Lung (tissue), 12 donors: ENCODE data around the gene LRP1B. TPM values are rescaled to one million over a fixed set of nuclear protein-coding genes. Genes with fewer than 3 reads are reported as not detected.

ENCODE experiments used
- ATAC-seq: fragments of 200-7000 bp; cut with Tn5 transposase; one replicate; pipeline ENCODE4 v1.9.1; 2020; ENCODE audit warnings: moderate number of reproducible peaks; ENCODE audit not compliant: insufficient read depth, low FRiP score
- DNase-seq, 3 donors: peaks; one replicate each; pipeline ENCODE4 v3.0.0-alpha.2; 2013 to 2017
- H3K27ac ChIP-seq, 2 donors: one replicate each; pipeline ENCODE4 v1.5.1; 2013; ENCODE audit warnings: mild to moderate bottlenecking in 2 of 2, moderate library complexity in 2 of 2, control low read depth in 1 of 2, inconsistent platforms in 1 of 2, low read depth in 1 of 2, low read length in 1 of 2
- H3K27me3 ChIP-seq, 3 donors: one replicate each; pipeline ENCODE4 v1.5.1; 2013; ENCODE audit warnings: low read length in 2 of 3; ENCODE audit not compliant: control insufficient read depth in 3 of 3, insufficient read depth in 3 of 3
- H3K36me3 ChIP-seq, 4 donors: one replicate each; pipeline ENCODE4 v1.5.1; 2013; ENCODE audit warnings: low read length in 4 of 4, mild to moderate bottlenecking in 1 of 4, moderate library complexity in 1 of 4; ENCODE audit not compliant: control insufficient read depth in 4 of 4, insufficient read depth in 4 of 4
- H3K4me1 ChIP-seq, 5 donors: one replicate each; pipeline ENCODE4 v1.5.1; 2013; ENCODE audit warnings: low read length in 5 of 5, mild to moderate bottlenecking in 2 of 5, moderate library complexity in 1 of 5; ENCODE audit not compliant: control insufficient read depth in 5 of 5, insufficient read depth in 5 of 5
- H3K4me3 ChIP-seq: one replicate; pipeline ENCODE4 v1.5.1; 2013; ENCODE audit warnings: mild to moderate bottlenecking, control low read depth, moderate library complexity
- H3K9ac ChIP-seq, 2 donors: one replicate each; pipeline ENCODE4 v1.5.1; 2013; ENCODE audit warnings: low read length in 2 of 2, control low read depth in 1 of 2; ENCODE audit not compliant: insufficient read depth in 1 of 2
- H3K9me3 ChIP-seq, 4 donors: one replicate each; pipeline ENCODE4 v1.5.1; 2013; ENCODE audit warnings: low read length in 3 of 4, mild to moderate bottlenecking in 1 of 4, moderate library complexity in 1 of 4; ENCODE audit not compliant: control insufficient read depth in 4 of 4, insufficient read depth in 3 of 4
- CTCF ChIP-seq: IDR thresholded peaks from 2 replicates; pipeline ENCODE4 v1.5.1; 2012; ENCODE audit warnings: mild to moderate bottlenecking; ENCODE audit errors: control extremely low read depth, extremely low read depth
- WGBS, 2 donors: extraction: QIAGEN DNeasy Blood & Tissue Kit; methylation state at CpG; one replicate each; pipeline ENCODE4 v1.1.7; 2013; 5-methylcytosine and 5-hydroxymethylcytosine counted together
- polyA plus RNA-seq, 2 donors: library from polyadenylated mRNA; stranded (reverse); fragments of 200-250 nt; gene quantifications; one replicate each; pipeline ENCODE4 v1.2.1, GENCODE V29; 2013
- total RNA-seq, 2 donors: library from RNA; depleted of rRNA in 1 of 2; stranded (reverse); fragments of >200 nt in 1 of 2; gene quantifications; one replicate each; pipeline ENCODE4 v1.2.1, GENCODE V29; 2014 to 2021
- donor health status: control.
- donor health status: control.
- donor health status: Bipolar disorder and iron deficiency.
- donor health status: healthy.
- donor health status: DM: yes; HTN: yes; CAD: no.

The LRP1B gene
- total and polyA plus RNA-seq, 4 donors = 0.01 to 6.5 (median 0.16) TPM

DNA sequence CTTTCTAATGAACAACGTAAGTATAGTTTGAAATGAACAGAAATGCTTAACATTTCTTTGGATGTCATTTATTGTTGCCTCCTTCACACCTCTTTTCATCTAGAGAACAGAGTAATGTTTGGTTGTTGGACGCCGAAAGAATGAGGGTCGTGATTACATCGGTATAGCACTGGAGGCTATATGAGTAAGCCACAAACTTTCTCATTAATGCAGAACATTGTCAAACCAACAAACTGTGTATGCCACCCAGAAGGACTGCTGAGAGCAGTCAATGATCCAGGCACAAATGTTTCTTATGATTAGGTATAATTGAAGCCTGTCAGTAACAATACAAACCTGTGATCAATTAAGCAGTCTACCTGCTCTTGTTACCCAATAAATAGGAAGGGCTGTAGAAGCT is 1855.9 kb downstream of the LRP1B start:
- no peaks in the 10 kb centered on the region for H3K27me3 ChIP-seq
- H3K4me3 ChIP-seq = no peak overlapping the region
- no peak for ATAC-seq
- H3K9me3 ChIP-seq = no peaks in the 10 kb centered on the region
- H3K4me1 ChIP-seq = no peaks in the 10 kb centered on the region
- no peak for TF ChIP-seq CTCF
- H3K27ac ChIP-seq = no peak overlapping the region
- no peak for DNase-seq
- whole genome bisulfite sequencing, 2 donors = 86 to 91% methylated on average over 5 of the region's 5 CpGs
- no peaks in the 10 kb centered on the region for H3K36me3 ChIP-seq
- H3K9ac ChIP-seq = no peak overlapping the region

DNA sequence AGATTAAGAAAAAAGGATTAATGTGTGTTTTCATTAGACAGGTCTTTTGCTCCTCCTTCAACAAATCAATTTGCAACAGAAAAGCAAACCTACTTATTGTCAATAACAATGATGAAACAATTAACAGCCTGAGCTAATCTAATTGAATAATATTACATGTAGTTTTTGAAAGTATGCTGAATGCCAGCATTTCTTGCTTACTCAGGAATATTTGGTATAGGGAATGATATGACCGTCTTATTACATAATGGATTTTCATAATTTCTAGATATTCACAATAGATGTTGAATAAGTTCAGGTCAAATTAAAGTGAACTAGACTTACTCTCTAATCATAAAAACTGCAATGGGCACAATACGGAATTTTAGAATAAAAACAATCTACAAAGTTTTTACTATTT is 1856.9 kb downstream of the LRP1B start:
- Histone ChIP-seq H3K4me1 (no peaks in the 10 kb centered on the region), H3K36me3 (no peaks in the 10 kb centered on the region), H3K4me3 (no peak overlapping the region), H3K27ac (no peak overlapping the region), H3K27me3 (no peaks in the 10 kb centered on the region), H3K9ac (no peak overlapping the region), H3K9me3 (no peaks in the 10 kb centered on the region)
- TF ChIP-seq CTCF = no peak
- ATAC-seq (no peak), DNase-seq (no peak)
- WGBS, 2 donors = 87 to 93% methylated on average over 2 of the region's 2 CpGs

DNA sequence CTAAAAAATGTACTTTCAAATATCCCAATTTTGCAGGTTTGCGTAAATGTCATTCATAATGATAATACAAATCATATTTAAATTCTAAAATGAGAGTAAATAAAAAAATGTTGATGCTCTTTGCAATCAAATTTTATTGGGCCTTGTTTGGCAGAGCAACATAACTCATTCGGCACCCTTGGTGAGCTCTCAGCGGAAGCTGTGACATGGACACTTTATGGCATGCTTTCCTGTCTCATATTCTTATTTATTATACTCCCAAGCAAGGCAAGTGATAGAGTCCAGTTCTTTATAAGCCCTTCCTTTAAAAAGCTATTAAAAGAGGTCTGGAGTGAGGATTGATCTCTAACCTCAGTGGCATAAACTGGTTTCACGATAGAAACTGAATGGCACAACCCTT is 1857.4 kb downstream of the LRP1B start:
- no peaks in the 10 kb centered on the region for H3K36me3 ChIP-seq
- ATAC-seq (no peak), DNase-seq (no peak)
- H3K4me3 ChIP-seq = no peak overlapping the region
- TF ChIP-seq CTCF = no peak
- H3K9ac ChIP-seq = no peak overlapping the region
- no peaks in the 10 kb centered on the region for H3K9me3 ChIP-seq
- H3K27me3 ChIP-seq = no peaks in the 10 kb centered on the region
- no peak overlapping the region for H3K27ac ChIP-seq
- 92 to 94% methylated on average over 4 of the region's 4 CpGs for WGBS, 2 donors
- no peaks in the 10 kb centered on the region for H3K4me1 ChIP-seq

- no peak overlapping the region for H3K27ac ChIP-seq
- 80 to 85% methylated on average over 1 of the region's 1 CpG for WGBS, 2 donors
- TF ChIP-seq CTCF = no peak
- H3K27me3 ChIP-seq = no peaks in the 10 kb centered on the region
- DNase-seq = no peak
- no peaks in the 10 kb centered on the region for H3K9me3 ChIP-seq
- H3K36me3 ChIP-seq = no peaks in the 10 kb centered on the region
- no peak overlapping the region for H3K9ac ChIP-seq
- no peak overlapping the region for H3K4me3 ChIP-seq
- ATAC-seq = no peak
- H3K4me1 ChIP-seq = no peaks in the 10 kb centered on the region
Observed at GRCh38 chr2:140270224-140270623, 1860.6 kb downstream of the LRP1B start.
